ENCODE data around the gene FAM24B.

DNA sequence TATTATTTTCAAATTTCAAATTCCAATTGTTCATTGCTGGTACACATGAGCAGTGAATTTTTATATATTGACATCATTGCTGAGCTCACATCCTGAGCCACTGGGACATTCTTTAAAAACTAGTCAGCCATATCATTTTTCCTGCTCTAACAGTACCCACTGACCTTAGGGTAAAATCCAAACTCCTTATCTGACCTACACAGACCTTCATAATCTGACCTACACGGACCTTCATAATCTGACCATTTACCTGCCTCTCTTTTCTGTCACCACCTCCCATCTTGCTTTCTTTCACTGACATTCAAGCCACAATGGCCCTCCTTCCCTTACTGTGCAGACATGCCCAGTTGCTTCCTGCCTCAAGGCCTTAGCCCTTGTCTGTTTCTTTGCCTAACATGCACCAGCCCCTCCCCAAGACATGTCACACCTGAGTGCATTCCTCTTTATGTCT lies 17.6 kb downstream of the FAM24B start:
- TF ChIP-seq, protein P1, sequence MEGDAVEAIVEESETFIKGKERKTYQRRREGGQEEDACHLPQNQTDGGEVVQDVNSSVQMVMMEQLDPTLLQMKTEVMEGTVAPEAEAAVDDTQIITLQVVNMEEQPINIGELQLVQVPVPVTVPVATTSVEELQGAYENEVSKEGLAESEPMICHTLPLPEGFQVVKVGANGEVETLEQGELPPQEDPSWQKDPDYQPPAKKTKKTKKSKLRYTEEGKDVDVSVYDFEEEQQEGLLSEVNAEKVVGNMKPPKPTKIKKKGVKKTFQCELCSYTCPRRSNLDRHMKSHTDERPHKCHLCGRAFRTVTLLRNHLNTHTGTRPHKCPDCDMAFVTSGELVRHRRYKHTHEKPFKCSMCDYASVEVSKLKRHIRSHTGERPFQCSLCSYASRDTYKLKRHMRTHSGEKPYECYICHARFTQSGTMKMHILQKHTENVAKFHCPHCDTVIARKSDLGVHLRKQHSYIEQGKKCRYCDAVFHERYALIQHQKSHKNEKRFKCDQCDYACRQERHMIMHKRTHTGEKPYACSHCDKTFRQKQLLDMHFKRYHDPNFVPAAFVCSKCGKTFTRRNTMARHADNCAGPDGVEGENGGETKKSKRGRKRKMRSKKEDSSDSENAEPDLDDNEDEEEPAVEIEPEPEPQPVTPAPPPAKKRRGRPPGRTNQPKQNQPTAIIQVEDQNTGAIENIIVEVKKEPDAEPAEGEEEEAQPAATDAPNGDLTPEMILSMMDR (IDR thresholded peaks at IDR 0.05; ENCODE audit: low read depth, low read length, poor library complexity, severe bottlenecking), result no peak
- no peak for TF ChIP-seq EZH2phosphoT487 (IDR thresholded peaks at IDR 0.05; ENCODE audit: borderline replicate concordance, low read length)

Data from DOHH2 (cell line).